ENCODE measurements around the gene KIZ.

GRCh38 chr20:21225215-21225947 lies 99.5 kb downstream of the KIZ start:
- TF ChIP-seq CTCF (IDR thresholded peaks at IDR 0.05) (no peak), POLR2A (IDR thresholded peaks at IDR 0.05) (no peak), POLR2AphosphoS5 (IDR thresholded peaks at IDR 0.05; ENCODE audit: insufficient read depth in 1 of 2, low read depth in 1 of 2) (no peak)
